ENCODE results near the gene PEX3. TPM values are rescaled to one million over a fixed set of nuclear protein-coding genes. Genes with fewer than 3 reads are reported as not detected.

Gene PEX3
- total RNA-seq, 4 donors from 2014 or later, result 22.6 to 27.3 (median 25.0) TPM

GRCh38 chr6:143510991-143511891 is 60.6 kb downstream of the PEX3 start, which contains the start of gene FUCA2:
Gene FUCA2, minus strand, starts transcription at chr6:143511720. Its CDS starts 86 bp downstream, at chr6:143511634.
- intact Hi-C loops (cut with DNase I), result no loop called here
- peak; percentile 93 to 96 for DNase-seq
- Histone ChIP-seq H3K4me3 (replicated peaks in 1 of 3) (peak within 1 kb of the TSS; percentile 19 to 75 (median 24)), H3K36me3 (peaks cover 0 to 8% of the 10 kb centered on the region in 2 donors), H3K9me3 (no peaks in the 10 kb centered on the region), H3K27ac (peak within 1 kb of the TSS; percentile 60 to 86 (median 78)), H3K27me3 (no peaks in the 10 kb centered on the region), H3K4me1 (peaks cover 18 to 23% of the 10 kb centered on the region in 2 donors)
- peak in 1 of 2 donors; percentile 79 for TF ChIP-seq POLR2A (IDR thresholded peaks at IDR 0.05)
- peak in 1 of 6 experiments; percentile 16 for TF ChIP-seq CTCF (IDR thresholded peaks at IDR 0.05)
- 7 to 14% methylated on average over 17 to 32 of the region's 63 CpGs for WGBS, 2 donors

DNA sequence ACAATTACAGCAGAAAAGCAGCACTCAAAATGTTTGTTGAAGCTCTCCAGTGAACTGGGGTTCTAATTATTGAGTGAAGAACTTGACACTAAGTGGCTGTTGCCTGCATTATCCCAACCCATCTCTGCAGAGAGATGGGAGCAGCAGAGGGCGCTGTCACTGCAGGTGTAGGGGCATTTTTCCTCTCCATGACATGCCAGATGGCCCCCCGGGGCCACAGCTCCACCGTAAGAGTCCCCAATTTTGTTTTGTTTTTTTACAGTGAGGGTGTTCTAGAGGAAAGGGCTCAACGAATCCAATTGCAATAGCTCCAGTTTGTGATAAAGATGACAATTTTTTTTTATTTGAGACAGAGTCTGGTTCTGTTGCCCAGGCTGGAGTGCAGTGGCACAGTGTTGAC is 62.8 kb downstream of the PEX3 start:
- TF ChIP-seq CTCF (IDR thresholded peaks at IDR 0.05) (peak in 1 of 6 experiments; percentile 26), POLR2A (IDR thresholded peaks at IDR 0.05) (no peak)
- Histone ChIP-seq H3K27me3 (no peaks in the 10 kb centered on the region), H3K27ac (no peak overlapping the region), H3K9me3 (no peaks in the 10 kb centered on the region), H3K4me1 (peaks cover 18 to 23% of the 10 kb centered on the region in 2 donors), H3K4me3 (replicated peaks in 1 of 3) (no peak overlapping the region), H3K36me3 (no peaks in the 10 kb centered on the region)
- WGBS, 2 donors, result 56 to 57% methylated on average over 4 of the region's 4 CpGs
- peak in 1 of 2 donors; percentile 7 for DNase-seq
- intact Hi-C loops (cut with DNase I), result no loop called here

GRCh38 chr6:143515061-143515760 is 64.6 kb downstream of the PEX3 start:
- peak; percentile 80 to 84 for DNase-seq
- TF ChIP-seq POLR2A (IDR thresholded peaks at IDR 0.05) (no peak), CTCF (IDR thresholded peaks at IDR 0.05) (no peak)
- Histone ChIP-seq H3K4me1 (peaks cover 17 to 23% of the 10 kb centered on the region in 2 donors), H3K9me3 (no peaks in the 10 kb centered on the region), H3K36me3 (no peaks in the 10 kb centered on the region), H3K27me3 (no peaks in the 10 kb centered on the region), H3K4me3 (replicated peaks in 1 of 3) (no peak overlapping the region), H3K27ac (peak overlapping the region in 1 of 3 donors; percentile 46)
- WGBS, 2 donors, result 51 to 60% methylated on average over 11 to 12 of the region's 12 CpGs
- intact Hi-C loops (cut with DNase I), result no loop called here

DNA sequence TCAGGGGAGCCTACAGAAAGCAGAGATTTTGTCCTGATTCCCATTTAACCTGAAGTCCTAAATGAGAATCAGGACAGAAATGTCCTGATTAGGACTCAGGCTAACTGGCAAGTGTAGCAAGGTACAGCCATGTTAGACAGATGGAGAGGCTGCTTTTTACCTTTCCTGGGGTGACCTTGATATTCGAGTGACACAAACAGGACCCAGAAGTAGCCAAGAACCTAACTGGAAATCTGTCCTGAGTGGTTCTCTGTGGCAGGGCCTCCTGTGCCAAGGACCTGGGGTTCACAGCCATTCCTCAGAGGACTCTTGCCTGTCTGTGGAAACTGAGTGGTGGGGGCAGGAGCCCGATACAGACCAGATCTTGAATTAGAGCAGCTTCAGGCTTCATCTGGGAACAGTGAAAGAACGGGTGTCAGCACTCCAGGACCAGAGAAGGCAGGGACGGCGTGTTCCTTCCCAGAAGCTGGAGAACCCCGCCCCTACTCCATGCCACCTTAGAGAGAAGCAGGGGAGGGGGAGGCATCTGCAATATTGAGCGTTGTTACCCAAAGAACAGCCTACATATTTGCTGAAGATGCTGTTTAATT is 65.3 kb downstream of the PEX3 start:
- TF ChIP-seq POLR2A (IDR thresholded peaks at IDR 0.05), result no peak
- no peak for TF ChIP-seq CTCF (IDR thresholded peaks at IDR 0.05)
- H3K4me3 ChIP-seq (replicated peaks in 1 of 3), result no peak overlapping the region
- H3K27ac ChIP-seq, result no peak overlapping the region
- intact Hi-C loops (cut with DNase I), result no loop called here
- DNase-seq, result no peak
- peaks cover 11 to 16% of the 10 kb centered on the region in 2 donors for H3K4me1 ChIP-seq
- no peaks in the 10 kb centered on the region for H3K27me3 ChIP-seq
- H3K36me3 ChIP-seq, result no peaks in the 10 kb centered on the region
- no peaks in the 10 kb centered on the region for H3K9me3 ChIP-seq
- WGBS, 2 donors, result 89 to 95% methylated on average over 7 of the region's 7 CpGs
